CD4-positive, alpha-beta T cell treated with Interleukin-17A for 4 hours (primary cell): Measurements from ENCODE around the gene ZNF362.
"Not testable (repeated sequence)": the region's sequence is repeated elsewhere in the genome, so short reads cannot be mapped to it uniquely, and the experiment has no call there.

ENCODE experiments used
- DNase-seq: peaks from one replicate; pipeline ENCODE4 v3.0.0-alpha.2; 2020; ENCODE audit warnings: mixed read lengths

Gene ZNF362

GRCh38 chr1:33289858-33290154, 33.5 kb downstream of the ZNF362 start:
- no peak for DNase-seq

GRCh38 chr1:33290615-33291014, 34.3 kb downstream of the ZNF362 start:
- DNase-seq: not testable (repeated sequence)

- no peak for DNase-seq
Observed at GRCh38 chr1:33292726-33293340, 36.5 kb downstream of the ZNF362 start.

GRCh38 chr1:33294071-33295010, 38.0 kb downstream of the ZNF362 start:
- DNase-seq: no peak

- no peak for DNase-seq
Observed at GRCh38 chr1:33295023-33295422, 38.7 kb downstream of the ZNF362 start.

- DNase-seq: peak; percentile 89
Observed at GRCh38 chr1:33295450-33296081, 39.3 kb downstream of the ZNF362 start.

- DNase-seq: no peak
Observed at GRCh38 chr1:33296082-33296458, 39.8 kb downstream of the ZNF362 start.

- DNase-seq: no peak
Observed at GRCh38 chr1:33296824-33297223, 40.5 kb downstream of the ZNF362 start.

- no peak for DNase-seq
Observed at GRCh38 chr1:33297911-33298622, 41.8 kb downstream of the ZNF362 start.

GRCh38 chr1:33298623-33299277, 42.5 kb downstream of the ZNF362 start:
- DNase-seq: peak; percentile 67

GRCh38 chr1:33299461-33300155, 43.3 kb downstream of the ZNF362 start:
- no peak for DNase-seq

GRCh38 chr1:33300673-33301072, 44.4 kb downstream of the ZNF362 start:
- DNase-seq: no peak

GRCh38 chr1:33301273-33301984, 45.1 kb downstream of the ZNF362 start:
- DNase-seq: no peak

- DNase-seq: no peak
Observed at GRCh38 chr1:33302325-33302724, 46.0 kb downstream of the ZNF362 start.

GRCh38 chr1:33305016-33305415, 48.7 kb downstream of the ZNF362 start:
- DNase-seq: no peak

- DNase-seq: no peak
Observed at GRCh38 chr1:33305816-33306652, 49.7 kb downstream of the ZNF362 start.

GRCh38 chr1:33306653-33307493, 50.6 kb downstream of the ZNF362 start:
- no peak for DNase-seq

GRCh38 chr1:33307494-33307864, 51.2 kb downstream of the ZNF362 start:
- no peak for DNase-seq

- not testable (repeated sequence) for DNase-seq
Observed at GRCh38 chr1:33309351-33309750, 53.1 kb downstream of the ZNF362 start.

- no peak for DNase-seq
Observed at GRCh38 chr1:33310702-33311101, 54.4 kb downstream of the ZNF362 start.
